ENCODE data around the gene C1orf232.
A peak's percentile ranks its signal among the peaks of the same experiment; 100 is the strongest.

The C1orf232 gene

GRCh38 chr1:26177182-26177684, 8.5 kb upstream of the C1orf232 start, which contains the start of gene CNKSR1:
Gene CNKSR1, plus strand, starts transcription at chr1:26177491. Its CDS starts 57 bp downstream, at chr1:26177548.
- no peak for DNase-seq (ENCODE audit: low spot score)

DNA sequence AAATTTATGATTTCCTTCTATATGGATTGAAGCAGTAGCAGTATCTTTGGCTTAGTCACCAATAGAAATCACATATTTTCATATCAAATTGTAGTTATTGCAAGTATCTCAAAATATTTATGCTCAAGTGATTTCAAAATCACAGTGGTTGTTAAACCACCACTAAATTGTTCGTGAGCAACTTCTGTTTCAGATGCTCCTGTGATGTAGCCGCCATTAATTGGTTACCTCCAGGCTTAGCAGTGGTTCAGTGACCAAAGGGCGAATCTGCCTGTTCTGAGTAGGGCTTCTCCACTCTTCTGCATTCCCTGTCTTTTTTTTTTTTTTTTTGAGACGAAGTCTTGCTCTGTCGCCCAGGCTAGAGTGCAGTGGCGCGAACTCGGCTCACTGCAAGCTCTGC, 6.6 kb upstream of the C1orf232 start:
- DNase-seq (ENCODE audit: low spot score), result no peak

GRCh38 chr1:26171084-26172072, 2.6 kb upstream of the C1orf232 start, which contains the start of gene ZNF593OS:
Gene ZNF593OS, minus strand, starts transcription at chr1:26171832. Its CDS starts 171 bp downstream, at chr1:26171661.
- DNase-seq (ENCODE audit: low spot score), result no peak

GRCh38 chr1:26170472-26170821, 1.7 kb upstream of the C1orf232 start:
- DNase-seq (ENCODE audit: low spot score), result no peak

GRCh38 chr1:26169669-26170471, 1.1 kb upstream of the C1orf232 start, which contains the start of gene ZNF593:
Gene ZNF593, plus strand, starts transcription at chr1:26169908. Its CDS starts 76 bp downstream, at chr1:26169984.
- DNase-seq (ENCODE audit: low spot score), result peak; percentile 91

DNA sequence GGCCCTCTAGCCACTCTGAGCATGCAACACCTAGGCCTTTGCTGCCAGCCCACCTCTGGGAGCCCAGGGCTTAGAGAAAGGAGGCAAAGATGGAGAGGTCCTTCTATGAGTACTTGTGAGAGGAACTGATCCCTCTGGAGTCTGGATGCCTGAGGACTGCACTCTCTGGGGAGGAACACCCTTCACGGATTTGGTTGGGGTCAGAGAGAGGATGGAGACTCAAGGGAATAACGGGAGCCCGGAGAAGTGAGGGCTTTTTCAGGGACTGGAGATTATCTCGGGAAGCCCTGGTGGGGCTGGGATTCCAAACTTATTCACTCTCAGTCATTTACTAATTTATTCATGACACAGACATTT, 413 bp upstream of the C1orf232 start:
- DNase-seq (ENCODE audit: low spot score), result no peak

DNA sequence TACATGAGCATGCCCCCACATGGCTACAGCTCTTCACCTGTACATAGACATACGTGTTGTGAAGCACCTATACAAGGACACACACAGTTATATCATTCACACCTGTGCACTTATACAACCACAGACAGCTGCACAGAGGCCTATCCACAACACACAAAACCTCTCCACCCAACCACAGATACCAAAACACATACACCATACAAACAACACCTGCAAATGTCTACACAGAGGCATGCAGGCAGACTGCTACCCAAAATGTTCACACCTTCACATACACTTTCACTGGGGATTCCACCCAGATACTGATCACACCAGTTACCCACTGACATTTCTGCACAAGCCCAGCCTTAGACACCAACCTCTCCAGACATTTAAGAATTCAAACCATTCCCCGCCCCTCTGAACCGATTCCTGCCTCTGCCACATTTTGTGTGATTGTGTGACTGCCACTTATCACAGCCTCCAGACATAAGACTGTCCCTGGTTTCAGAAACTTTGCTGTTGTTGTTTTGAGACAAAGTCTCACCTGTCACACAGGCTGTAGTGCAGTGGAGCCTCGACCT, 2.0 kb downstream of the C1orf232 start:
- DNase-seq (ENCODE audit: low spot score), result no peak

- no peak for DNase-seq (ENCODE audit: low spot score)
These were observed 3.6 kb downstream of the C1orf232 start for GRCh38 chr1:26164861-26165842.

- DNase-seq (ENCODE audit: low spot score), result peak; percentile 31
These were observed 4.5 kb downstream of the C1orf232 start for GRCh38 chr1:26164036-26164860.

DNA sequence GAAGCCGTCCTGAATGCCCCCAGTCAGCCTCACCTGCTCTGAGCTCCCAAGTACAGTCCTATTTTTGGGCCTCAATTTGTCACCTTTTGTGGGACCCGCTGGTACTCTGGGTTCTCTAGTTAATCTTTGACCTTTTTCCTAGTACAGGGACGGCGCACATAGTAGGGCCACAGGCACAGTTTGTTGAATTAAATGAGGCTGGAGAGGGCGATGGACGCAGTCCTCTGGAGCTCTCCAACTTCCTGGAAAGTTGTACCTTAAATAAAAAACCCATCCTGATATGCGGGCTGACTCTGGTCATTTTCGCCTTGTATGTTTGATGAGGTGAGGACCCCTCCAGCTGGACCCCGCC, 5.1 kb downstream of the C1orf232 start:
- no peak for DNase-seq (ENCODE audit: low spot score)

GRCh38 chr1:26162220-26162709, 6.5 kb downstream of the C1orf232 start:
- no peak for DNase-seq (ENCODE audit: low spot score)

- DNase-seq (ENCODE audit: low spot score), result no peak
These were observed 7.1 kb downstream of the C1orf232 start for GRCh38 chr1:26161415-26162219.

- DNase-seq (ENCODE audit: low spot score), result no peak
These were observed 8.0 kb downstream of the C1orf232 start for GRCh38 chr1:26160527-26161414.

DNA sequence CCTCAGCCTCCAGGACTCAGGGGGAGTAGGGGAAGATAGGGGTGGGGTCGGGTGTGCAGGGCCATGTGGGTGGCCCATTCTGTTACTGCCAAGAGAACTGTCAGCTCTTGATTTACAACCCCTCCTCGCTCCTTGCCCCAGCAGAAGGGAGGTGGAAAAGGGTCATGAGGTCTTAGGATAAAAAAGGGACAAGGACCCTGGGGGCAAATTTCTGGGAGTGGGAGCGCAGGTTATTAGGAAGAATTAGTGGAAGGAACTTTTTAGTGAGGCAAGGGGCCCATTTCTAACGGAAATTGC, 9.1 kb downstream of the C1orf232 start:
- no peak for DNase-seq (ENCODE audit: low spot score)

DNA sequence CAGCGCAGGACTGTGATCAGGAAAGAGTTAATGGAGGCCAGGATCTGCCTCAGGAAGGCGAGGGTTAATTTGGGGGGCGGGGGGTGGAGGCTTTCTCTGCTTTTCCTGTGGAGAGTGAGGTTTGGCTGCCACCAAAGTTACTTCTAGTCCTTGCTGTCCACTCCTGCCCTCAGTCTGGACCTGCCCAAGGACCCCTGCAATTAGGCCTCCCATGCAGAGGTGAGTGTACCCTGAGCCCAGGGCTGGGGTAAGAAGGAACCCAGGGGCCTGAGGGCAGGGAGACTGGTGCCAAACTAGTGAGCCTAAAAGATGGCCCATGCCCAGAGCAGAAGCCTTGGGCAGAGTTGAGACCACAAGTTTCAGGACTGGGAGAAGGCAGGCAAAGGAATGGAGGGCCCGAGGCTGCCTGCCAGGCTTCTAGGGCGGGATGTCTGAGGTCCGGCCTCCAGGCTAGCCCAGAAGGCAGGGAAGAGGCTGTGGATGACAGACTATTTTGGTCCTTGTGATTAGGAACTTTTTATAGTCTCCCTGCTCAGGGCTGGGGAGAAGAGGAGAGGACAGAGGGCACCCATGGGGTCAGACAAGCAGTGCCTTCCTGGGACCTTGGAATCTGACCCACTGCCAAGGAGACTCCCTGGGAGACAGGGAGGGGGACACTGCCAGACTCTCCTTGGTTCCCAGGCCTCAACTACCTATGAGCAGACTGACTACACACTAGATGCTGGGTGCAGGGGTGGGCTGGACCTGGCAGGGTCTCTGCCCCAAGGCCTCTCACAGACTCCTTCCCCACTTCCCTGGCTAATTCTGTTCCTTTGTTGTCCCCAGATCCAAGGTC, 9.6 kb downstream of the C1orf232 start, which contains the start of gene FAM110D:
FAM110D (plus strand) TSS at position 172 of the 835 bp plus-strand sequence. CDS start 2,213 bp downstream, outside the sequence.
- no peak for DNase-seq (ENCODE audit: low spot score)

GRCh38 chr1:26158271-26158907, 10.4 kb downstream of the C1orf232 start:
- DNase-seq (ENCODE audit: low spot score), result no peak

All from cerebellar cortex (tissue), 1 donor.